AG08395 (cell line): ENCODE data around the gene CROCC2.

Experiments used
- DNase-seq: peaks from one replicate; pipeline ENCODE4 v3.0.0; 2012; ENCODE audit warnings: mixed read lengths, low spot score

The CROCC2 gene

GRCh38 chr2:240905176-240905781 lies 857 bp upstream of the CROCC2 start:
- DNase-seq, result no peak

- DNase-seq, result no peak
Observed at GRCh38 chr2:240906911-240907590, 915 bp downstream of the CROCC2 start.

DNA sequence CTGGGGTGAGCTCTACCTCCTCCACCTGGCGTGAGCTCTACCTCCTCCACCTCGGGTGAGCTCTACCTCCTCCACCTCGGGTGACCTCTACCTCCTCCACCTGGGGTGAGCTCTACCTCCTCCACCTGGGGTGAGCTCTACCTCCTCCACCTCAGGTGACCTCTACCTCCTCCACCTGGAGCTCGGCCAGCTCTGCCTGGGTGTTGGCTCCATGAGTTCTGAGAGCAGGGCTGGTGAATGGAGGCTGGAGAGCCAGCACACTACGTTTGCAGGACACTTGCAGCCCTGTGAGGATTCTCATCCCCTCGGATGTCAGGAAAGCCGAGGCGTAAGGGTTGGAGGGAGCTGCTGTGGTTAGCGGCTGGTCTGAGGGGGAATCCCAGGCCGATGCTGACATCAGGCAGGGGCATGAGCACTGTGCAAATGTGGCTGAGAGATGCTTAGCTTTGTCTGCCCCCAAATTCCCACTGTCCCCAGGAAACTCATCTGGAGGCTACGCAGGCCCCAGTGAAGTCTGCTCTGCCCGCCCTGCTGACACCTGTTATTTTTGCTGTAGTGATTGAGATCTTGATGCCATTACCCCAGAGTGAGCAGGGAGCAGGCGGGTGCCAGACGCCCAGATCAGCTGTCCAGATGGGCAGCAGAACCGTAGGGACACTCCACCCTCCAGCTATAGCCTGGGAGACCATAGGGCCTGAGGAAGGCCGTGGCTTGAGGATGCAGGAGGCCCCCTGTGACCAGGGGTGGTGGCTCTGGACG lies 3.3 kb downstream of the CROCC2 start:
- no peak for DNase-seq

GRCh38 chr2:240911641-240912265 lies 5.6 kb downstream of the CROCC2 start:
- DNase-seq, result no peak

GRCh38 chr2:240912878-240913809 lies 7.0 kb downstream of the CROCC2 start:
- DNase-seq, result no peak

- DNase-seq, result peak; percentile 70
Observed at GRCh38 chr2:240913810-240914644, 7.9 kb downstream of the CROCC2 start.

GRCh38 chr2:240914645-240915525 lies 8.7 kb downstream of the CROCC2 start:
- DNase-seq, result no peak

GRCh38 chr2:240915526-240916341 lies 9.6 kb downstream of the CROCC2 start:
- no peak for DNase-seq

- DNase-seq, result peak; percentile 95
Observed at GRCh38 chr2:240916571-240917008, 10.5 kb downstream of the CROCC2 start.

- DNase-seq, result no peak
Observed at GRCh38 chr2:240917009-240917683, 11.0 kb downstream of the CROCC2 start.

GRCh38 chr2:240917684-240918257 lies 11.6 kb downstream of the CROCC2 start:
- no peak for DNase-seq

- no peak for DNase-seq
Observed at GRCh38 chr2:240918258-240919091, 12.3 kb downstream of the CROCC2 start.

- DNase-seq, result no peak
Observed at GRCh38 chr2:240919161-240919781, 13.1 kb downstream of the CROCC2 start.

- no peak for DNase-seq
Observed at GRCh38 chr2:240919786-240920782, 13.9 kb downstream of the CROCC2 start.

- no peak for DNase-seq
Observed at GRCh38 chr2:240920783-240921231, 14.7 kb downstream of the CROCC2 start.
